HG02885 (cell line): ENCODE results near the gene NAIF1.
"Not testable (repeated sequence)": the region's sequence is repeated elsewhere in the genome, so short reads cannot be mapped to it uniquely, and the experiment has no call there.

Experiments used
- ATAC-seq: cut with Tn5 transposase; IDR thresholded peaks from one replicate; pipeline ENCODE4 v1.9.1; 2021; ENCODE audit warnings: mild to moderate bottlenecking; ENCODE audit not compliant: unreplicated experiment, poor library complexity

NAIF1 gene

DNA sequence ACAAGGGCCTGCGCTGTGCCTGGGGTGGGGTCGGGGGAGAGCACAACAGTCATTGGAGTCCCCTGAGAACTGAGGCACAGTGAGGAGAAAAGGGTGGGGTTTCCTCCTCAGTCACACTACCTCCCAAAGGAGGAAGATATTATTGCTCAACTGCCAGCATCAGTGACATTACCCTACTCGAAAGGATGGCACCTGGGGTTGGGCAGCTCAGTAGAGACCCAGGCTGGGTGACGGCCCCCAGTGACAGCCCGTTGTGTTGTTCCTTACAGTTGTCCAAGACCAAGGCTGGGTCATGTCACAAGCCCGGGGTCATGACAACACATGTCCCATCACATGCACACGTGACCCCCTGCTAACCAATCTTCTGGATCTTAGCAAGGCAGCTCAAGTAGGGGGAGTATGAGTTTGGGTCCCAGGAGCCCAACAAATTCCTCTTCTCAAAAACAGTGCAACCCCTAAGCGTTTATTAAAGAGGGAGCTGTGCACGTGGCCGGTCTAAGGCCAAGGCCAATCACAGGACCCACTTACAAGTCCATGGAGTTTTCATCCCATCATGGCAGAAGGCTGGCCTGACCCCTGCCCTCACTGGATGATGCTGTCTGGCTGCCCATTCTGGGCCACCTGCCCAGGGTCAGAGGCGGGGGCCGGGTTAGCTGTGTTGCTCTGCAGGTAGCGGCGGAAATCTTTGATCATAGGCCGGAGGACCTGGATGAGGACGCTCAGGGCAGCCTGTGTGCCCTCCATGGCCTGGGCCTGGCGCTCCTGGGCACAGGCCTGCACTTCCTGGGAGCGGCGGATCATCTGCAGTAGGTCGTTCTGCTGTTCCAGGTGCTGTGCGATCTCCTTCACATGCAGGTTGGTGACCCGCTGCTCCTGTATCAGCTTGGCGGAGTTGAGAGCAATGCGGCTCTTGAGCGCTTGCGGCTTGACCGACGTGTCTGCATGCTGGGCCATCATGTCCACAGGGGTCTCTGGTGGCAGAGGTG lies 4.0 kb downstream of the NAIF1 start:
- ATAC-seq: no peak

DNA sequence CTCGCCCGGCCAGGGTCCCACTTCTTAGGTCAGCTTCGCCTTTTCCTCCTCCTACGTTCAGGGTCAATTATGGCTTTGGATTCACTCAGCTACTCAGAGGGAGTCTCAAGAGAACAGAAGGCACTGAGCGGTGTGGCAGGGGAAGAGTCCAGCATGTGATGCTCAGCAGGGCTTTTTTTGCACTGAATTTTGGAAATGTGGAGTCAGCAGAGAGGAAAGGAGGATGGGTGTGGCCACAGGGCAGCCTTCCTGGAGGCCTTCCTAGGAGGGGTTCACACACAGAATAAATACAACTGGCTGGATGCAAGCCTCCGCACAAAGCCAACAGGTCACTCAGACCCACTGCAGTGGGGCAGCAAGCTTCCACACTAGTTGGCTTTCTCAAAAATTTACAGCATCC lies 4.8 kb downstream of the NAIF1 start:
- ATAC-seq: no peak

- no peak for ATAC-seq
Observed at GRCh38 chr9:128061275-128061960, 5.7 kb downstream of the NAIF1 start.

DNA sequence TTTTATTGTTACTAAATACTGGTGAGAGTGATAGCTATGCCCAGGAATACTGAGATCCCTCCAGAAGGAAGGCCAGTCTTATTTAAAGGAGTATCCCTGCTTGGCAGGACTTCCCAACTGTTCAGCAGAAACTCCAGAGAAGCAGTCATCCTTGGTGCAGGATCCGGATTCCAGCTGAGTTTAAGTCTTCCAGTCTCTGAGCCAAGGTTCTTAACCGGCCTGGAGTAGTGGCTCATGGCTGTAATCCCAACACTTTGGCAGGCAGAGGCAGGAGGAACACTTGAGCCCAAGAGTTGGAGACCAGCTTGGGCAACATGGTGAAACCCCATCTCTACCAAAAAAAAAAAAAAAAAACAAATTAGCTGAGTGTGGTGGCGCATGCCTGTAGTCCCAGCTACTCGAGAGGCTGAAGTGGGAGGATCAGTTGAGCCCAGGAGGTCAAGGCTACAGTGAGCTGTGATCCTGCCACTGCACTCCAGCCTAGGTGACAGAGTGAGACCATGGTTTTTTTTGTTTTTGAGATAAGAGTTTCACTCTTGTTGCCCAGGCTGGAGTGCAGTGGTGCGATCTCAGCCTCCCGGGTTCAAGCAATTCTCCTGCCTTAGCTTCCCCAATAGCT lies 7.6 kb downstream of the NAIF1 start:
- ATAC-seq: no peak

DNA sequence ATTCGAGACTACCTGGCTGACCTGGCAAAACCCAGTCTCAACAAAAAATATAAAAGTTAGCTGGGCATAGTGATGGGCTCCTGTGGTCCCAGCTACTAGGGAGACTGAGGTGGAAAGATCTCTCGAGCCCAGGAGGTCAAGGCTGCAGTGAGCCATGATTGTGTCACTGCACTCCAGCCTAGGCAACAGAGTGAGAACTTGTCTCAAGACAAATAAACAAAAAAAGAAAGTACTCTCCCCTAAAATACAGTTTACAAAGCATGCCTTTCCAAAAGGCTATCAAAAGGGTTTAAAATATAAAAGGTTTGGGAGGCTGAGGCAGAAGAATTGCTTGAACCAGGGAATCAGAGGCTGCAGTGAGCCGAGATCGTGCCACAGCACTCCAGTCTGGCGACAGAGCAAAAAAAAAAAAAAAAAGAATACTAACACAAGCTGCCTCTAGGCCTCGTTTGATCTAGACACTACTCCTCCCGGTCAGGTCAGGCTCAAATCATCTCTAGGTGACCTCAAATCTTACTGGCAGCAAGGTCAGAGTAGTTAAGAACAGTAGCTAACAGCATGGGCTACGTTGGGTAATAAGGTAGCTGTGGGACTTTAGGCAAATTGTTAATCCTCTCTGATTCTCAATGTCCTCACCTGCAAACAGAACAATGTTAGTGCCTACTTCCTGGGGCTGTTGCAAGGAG lies 9.3 kb downstream of the NAIF1 start:
- ATAC-seq: no peak

DNA sequence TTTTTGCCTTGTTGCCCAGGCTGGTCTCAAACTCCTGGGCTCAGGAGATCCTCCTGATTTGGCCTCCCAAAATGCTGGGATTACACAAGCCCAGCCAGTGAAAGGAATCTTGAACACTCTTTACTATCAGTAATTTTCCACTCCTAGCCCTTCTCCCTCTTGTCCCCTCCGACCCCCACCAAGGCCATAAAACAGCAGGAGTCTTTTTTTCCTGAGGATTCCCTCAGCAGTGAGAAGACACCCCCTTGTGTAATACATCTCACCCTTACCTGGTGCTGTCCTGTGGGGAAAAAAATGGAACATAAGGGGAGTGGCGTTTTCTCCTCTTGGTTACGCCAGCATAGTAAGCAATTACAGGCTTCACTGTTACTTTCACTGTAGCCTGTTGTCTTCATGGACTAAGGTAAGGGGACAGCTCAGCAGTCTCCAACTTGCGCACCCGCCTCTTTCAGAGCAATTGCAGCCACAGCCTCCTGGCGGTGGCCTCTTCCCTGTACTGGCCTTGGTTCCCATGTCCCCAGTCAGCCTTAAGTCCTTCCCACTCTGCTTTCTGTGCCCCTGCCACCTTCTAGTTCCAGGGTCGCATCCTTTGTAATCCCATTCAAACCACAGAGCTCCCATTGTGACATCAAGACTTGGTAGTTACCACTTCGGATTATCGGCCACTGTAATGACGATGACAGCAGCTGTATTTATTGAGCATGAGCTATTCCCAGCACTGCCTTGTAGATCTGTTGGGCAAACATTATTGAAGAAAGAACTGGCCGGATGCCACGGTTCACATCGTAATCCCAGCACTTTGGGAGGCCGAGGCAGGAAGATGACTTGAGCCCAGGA lies 10.0 kb downstream of the NAIF1 start:
- no peak for ATAC-seq

GRCh38 chr9:128056086-128056485 lies 11.0 kb downstream of the NAIF1 start:
- no peak for ATAC-seq

GRCh38 chr9:128055344-128056040 lies 11.6 kb downstream of the NAIF1 start:
- no peak for ATAC-seq

- ATAC-seq: no peak
Observed at GRCh38 chr9:128054087-128054486, 13.0 kb downstream of the NAIF1 start.

DNA sequence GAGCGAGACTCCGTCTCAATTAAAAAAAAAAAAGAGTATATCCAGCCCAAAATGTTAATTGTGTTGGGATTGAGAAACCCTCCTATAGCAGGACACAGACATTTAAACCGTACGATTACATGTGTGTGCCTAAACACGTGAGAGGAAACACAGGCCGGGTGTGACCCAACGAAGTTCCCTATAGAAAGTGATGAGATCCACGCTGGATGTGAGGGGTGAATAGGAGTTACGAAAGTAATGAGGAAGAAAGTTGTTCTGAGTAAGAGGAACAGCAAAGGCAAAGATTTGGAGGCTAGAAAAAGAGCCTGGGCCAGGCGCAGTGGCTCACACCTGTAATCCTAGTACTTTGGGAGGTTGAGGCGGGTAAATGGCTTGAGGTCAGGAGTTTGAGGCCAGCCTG lies 13.6 kb downstream of the NAIF1 start:
- ATAC-seq: no peak

DNA sequence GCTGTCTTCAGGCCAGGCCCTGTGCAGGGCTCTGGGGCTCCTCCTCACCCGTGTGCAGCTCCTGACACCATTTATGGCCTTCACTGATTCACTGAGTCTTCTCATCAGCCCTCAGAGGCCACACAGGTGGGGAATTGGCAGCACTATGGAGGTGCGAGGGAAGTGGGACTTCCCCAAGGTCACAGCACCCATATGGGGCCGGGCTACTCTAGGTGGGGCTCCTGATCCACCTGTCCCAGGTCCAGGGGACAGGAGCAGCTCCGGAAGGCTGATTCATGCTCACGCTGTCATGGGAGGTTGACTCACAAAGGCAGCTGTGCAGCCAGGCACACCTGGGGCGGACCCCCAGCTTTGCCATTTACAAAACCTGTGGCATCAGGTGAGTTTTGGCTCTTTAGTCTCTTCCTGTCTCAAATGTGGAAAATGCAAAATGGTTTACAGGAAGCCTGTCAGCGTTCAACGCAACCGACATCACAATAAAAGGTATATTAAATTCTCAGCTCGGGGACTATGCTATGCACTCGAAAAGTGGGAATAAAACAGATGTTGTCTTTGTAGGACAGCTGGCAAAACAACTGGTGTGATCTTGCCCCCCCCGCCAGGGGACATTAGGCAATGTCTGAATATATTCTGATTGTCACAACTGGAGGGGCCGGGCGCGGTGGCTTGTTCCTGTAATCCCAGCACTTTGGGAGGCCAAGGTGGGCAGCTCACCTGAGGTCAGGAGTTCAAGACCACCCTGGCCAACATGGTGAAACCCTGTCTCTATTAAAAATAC lies 15.0 kb downstream of the NAIF1 start:
- ATAC-seq: no peak

- no peak for ATAC-seq
Observed at GRCh38 chr9:128049843-128050242, 17.3 kb downstream of the NAIF1 start.

DNA sequence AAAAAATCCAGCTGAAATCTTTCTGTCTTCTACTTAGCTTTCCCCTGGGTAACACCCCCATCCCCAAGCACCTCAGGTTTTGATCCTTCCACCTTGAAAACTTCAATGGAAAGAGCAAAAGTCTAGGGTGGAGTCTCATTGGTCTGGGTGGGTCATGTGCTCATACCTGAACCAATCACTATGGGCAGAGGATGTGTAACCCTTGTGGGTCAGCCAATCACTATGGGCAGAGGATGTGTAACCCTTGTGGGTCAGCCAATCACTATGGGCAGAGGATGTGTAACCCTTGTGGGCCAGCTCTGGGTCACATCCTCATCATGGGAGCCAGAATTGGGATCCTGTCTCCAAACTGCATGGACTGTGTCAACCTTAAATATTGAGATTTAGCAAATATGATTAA lies 18.5 kb downstream of the NAIF1 start:
- ATAC-seq: no peak

DNA sequence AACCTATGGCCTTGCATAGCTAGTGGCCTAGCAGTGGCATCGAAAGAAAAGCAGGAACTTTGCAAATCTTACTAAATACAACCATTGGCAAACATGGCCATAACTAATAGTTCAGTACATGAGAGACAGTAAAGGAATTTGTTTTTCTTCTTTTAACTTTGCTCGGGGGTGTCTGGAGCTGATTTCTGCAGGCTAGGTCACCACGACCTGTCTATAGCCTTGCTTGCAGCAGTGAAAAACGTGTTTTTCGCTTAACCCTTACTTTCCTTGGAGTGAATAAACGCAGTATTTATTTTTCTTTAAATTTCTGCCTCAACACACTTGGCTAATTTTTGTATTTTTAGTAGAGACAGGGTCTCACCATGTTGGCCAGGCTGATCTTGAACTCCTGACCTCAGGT lies 19.9 kb downstream of the NAIF1 start:
- ATAC-seq: no peak

DNA sequence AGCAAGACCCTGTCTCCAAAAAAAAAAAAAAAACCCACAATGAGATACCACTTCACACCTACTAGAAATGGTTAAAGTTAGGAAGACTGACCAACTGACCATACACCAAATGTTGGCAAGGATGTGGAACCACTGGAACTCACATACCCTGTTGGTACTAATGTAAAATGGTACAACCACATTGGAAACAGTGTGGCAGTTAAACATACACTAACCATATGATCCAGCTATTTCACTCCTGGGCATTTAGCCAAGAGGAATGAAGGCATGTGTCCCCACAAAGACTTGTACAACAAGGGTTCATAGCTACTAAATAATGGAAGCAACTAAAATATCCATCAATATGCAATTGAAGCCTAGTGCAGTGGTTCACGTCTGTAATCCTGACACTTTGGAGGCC lies 21.3 kb downstream of the NAIF1 start:
- ATAC-seq: no peak

DNA sequence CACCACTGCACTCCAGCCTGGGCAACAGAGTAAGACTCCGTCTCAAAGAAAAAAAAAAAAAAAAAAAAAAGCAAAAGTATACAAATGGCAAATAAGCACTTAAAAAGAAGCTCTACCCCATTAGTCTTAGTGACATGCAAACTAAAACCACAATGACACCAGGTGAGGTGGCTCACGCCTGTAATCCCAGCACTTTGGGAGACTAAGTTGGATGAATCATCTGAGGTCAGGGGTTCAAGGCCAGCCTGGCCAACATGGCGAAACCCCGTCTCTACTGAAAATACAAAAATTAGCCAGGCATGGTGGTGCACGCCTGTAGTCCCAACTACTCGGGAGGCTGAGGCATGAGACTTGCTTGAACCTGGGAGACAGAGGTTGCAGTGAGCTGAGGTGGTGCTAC lies 21.7 kb downstream of the NAIF1 start:
- ATAC-seq: not testable (repeated sequence)

DNA sequence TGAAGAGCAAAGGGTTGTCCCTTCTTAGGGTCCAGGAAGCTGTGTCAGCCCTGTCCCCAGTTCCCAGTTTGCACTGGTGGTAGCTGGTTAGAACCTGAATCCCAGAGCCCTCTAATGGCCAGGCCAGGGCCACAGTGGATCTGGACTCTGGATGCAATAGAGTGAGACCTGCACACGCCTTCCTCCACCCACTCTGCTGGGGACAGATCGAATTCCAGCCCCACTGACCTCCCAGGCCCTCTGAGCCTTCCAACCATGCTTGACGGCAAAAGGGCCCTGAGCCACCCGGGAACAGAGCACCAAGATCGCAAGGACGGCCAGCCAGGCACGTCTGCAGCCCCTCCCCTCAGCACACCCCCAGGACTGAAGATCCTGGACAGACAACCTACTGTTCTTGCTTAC lies 23.7 kb downstream of the NAIF1 start:
- ATAC-seq: no peak

DNA sequence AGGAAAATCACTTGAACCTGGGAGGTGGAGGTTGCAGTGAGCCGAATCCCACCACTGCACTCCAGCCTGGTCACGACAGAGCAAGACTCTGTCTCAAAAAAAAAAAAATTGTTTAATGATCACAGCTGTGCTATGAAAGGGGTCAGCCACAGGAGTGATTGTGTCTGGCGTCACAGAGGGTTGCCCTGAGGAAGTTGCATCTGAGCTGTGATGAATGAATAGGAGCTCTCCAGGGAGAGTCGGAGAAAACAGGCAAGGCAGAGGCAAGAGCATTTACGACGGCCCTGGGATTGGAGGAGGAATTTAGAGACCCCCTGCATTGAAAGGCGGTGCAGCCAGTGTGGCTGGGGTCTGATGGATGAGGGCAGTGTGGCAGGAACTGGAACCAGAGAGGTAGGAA lies 25.1 kb downstream of the NAIF1 start:
- ATAC-seq: no peak
